NCI-H446 treated with DMSO at 0.1 percent for 48 hours (cell line): ENCODE results near the gene PREP.
"Not testable (repeated sequence)": the region's sequence is repeated elsewhere in the genome, so short reads cannot be mapped to it uniquely, and the experiment has no call there.

Experiments used
- DNase-seq: peaks from one replicate; lab custom pipeline; 2025; lab: John Stamatoyannopoulos, UW

PREP gene

DNA sequence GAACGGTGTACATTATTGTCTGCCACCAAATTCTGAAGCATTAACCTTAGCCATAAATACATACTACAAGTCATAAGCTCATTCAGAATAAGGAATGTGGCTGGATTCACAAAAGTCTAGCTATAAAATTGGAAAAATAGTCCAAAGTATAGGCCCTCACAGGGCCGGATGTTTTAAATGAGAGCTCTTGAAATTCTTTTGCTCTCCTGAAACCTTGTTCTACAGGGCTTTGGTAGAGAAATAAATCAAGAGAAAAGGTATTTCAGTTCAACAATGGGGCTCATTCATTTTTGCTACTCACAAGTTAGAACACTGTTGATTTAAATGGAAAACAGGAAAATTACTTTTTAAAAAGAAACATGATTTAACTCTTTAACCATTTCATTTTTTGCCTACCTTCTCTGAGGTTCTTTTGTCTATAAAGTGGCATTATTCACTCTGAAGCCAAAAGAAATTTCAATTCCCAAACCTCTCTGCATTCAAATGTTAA, 58.0 kb downstream of the PREP start:
- DNase-seq = no peak

- DNase-seq = not testable (repeated sequence)
These were observed 64.4 kb downstream of the PREP start for GRCh38 chr6:105338350-105338983.

DNA sequence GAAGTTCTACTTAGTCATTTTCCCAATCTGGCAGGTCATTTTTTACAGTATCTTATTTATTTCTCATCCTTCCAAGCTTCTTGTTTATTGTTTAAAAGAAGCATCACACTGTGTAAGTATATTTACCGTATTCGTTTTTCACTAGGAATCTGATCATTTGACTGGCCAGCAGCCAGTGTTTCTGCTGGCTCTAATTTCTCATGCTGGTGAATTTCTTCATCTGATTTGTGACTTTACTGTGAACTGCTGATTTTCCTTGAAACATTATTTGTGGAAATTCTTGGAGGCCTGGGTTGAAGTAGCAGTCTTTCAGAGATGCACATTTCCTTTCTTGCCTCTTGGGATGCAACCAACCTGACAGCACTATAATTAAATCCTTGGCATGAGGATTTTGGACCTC, 65.9 kb downstream of the PREP start:
- DNase-seq = no peak

DNA sequence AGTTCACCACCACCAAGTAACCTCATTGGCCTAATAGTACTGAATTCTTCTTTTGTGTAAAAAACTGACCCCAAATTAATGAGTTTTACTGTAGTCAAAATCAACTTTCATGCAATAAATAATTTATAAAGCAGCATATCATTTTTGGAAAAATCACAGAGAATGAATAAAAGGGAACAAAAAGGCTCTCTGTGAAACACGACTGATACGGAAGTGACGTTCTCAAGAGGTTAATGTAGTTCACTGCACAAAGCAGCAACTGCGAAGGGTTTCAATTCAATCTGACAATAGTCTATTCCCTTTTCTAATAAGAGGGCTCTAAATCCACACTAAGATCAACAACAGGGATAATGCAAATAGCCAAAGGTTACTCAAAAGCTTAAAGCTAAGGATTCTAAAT, 70.3 kb downstream of the PREP start:
- no peak for DNase-seq

GRCh38 chr6:105331927-105332326, 71.0 kb downstream of the PREP start:
- DNase-seq = no peak

GRCh38 chr6:105330913-105331312, 72.0 kb downstream of the PREP start:
- DNase-seq = no peak

DNA sequence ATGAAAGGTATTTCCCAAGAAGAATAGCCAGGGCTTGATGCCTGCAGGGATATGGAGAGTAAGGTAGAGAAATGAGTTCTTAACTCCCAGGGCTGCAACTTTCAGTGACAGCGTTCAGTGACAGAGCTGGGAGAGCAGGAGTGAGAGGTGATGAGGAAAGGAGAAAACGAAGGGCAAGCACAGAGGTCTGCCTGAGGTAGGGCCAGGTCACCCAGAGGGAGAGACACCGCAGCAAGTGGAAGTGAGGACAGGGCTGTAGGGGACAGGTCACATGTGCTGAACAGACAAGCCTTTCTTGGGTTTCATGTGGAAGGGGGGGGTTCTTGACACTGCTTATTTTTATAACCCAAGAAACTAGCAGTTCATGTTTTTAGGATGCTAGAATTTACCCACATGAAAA, 72.5 kb downstream of the PREP start:
- no peak for DNase-seq

DNA sequence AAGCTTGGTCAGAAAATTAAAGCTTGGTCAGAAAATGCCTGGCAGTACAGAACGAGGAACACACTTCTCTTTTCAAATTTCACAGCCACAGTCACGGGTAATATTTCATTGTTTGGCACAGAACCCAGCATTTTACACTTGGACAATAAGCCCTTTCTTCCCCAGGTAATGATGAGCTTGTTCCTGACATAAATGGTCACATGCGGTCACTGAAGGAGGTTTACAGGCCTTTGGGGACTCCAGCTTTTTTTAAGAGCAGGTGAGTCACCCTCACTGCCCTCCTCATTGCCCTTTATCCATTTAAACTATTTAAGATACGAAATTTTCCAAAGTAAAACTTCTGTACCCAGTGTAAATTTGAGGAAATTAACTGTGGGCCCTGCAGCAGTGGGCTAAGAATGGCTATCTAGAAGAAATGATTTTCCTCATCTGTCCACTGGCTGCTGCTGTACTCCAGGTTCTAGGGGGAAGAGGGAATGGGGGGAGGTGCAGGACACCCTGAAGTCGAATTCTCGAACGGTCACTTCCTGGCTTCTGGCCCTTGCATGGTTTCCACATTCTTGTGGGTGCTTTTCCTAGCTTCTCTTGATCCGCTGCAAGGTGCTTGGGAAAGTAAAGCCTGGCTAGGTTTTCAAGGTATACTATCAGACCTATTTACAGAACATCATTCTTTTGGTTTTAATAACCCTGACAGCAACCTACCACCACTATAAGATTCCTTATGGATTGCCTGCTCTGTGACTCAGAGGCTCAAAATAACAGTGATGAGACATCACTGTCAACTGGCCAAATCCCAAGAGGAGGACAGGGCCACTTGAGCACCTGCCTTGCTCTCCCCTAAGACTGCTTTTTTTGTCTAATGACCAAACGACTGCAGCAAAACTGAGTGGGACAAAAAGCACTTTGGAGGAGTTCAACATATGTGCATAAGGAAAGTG, 75.8 kb downstream of the PREP start:
- DNase-seq = peak; percentile 40

- DNase-seq = no peak
These were observed 76.7 kb downstream of the PREP start for GRCh38 chr6:105326216-105326615.

DNA sequence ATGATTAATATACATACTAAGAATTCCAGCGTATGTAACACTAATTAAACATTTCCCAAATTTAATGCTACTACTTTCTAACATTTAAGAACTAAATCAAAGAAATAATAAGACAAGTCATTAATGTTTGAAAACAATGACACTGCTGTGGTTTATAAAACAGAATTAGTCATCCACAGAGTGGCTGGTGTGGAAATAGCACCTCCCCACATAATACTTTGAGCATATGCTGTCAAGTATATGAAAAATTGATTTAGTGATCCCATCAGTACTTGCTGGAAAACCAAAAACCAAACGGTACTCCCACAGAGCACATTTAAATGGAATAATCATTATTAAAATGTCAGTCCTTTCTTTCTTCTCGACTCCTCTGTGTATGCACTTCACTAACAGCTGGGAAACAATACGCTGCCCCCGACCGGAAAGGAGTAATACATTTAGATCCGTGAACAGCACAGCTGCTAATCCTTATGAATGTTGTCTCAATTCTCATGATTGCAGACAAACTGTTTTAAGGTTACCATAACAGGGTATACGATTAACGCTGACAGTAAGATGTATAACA, 78.4 kb downstream of the PREP start:
- DNase-seq = no peak

DNA sequence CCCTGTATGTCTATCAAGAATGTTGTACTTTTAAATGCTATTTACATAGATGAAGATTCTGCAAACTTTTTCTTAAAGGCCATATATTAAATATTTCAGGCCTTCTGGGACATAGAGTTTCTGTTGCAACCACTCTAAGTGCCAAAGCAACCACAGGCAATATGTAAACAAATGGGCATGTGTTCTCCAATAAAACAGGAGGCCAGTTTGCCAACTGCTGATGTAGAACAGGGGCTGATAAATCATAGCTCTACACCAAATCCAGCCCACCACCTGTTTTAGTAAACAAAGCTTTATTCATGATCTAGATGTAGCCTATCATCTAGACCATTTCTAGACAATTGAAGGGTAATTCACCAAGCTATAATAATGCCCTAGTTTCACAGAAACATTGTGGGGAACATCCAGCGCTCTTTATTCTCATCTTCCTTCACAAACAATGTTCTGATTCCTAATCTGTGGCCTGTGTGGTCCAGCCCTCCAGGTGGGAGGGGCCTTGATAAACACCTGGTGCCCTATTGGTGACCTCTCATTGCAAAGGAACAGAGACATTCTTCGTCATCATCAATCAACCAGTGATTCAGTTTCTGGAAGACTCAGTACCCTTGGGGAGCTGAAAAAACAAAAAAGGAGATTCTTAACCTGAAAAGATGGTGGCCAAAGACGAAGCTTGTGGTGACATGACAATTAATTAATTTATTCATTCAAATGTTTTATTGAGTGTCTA, 80.2 kb downstream of the PREP start:
- no peak for DNase-seq

DNA sequence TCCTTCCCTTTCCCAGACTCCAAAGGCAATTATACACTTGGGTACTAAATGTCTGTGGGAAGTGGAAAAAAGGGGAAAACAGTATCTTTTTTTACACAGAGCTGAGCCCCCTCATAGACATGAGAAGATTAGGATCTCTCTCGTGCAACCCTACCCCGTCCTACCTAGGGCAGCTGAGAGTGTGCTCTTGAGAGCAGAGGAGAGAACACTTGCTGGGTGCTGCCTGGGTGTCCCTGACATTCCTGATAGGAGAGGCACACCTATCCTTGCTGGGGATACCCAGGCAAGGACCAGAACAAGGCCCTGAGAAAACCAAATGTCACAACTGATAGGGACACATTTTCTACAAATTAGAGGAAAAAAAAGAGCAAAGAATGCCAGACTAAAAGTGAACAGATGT, 81.2 kb downstream of the PREP start:
- DNase-seq = no peak

DNA sequence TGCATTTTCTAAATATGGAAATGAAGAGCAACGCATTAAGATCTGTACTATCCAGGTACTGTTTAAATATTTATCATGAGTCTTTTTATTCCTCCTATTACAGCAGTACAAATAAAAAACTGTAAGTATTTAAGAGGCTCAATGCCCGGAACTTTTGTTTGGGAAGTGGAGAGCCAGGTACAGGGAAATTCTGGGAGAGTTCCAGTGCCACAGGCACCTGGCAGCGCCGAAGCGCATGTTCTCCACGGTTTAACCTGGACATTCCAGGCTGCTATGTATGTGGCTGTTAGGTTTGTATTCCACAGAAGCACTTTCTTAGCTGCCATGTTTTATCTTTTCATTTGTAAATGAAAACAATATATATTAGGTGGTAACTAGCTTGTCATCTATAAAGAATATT, 81.7 kb downstream of the PREP start:
- no peak for DNase-seq

DNA sequence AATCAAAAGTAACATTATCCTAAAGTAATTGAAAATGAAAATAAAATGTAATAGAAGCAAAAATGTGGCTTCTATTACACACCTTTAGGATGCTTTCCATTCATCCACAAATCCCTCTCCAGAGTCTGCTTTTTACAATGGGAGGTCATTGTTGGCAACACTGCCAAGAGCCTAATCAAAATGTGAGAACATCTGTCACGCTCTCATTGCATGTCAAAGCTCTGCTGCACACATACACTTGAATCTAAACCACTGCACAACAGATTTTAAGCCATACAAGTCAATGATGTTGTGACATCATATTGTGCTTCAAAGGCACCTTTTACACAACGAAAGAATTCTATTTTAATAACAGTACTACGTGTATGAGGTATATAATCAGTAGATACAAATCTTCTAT, 82.1 kb downstream of the PREP start:
- DNase-seq = peak; percentile 10

GRCh38 chr6:105320271-105320670, 82.6 kb downstream of the PREP start:
- DNase-seq = no peak

DNA sequence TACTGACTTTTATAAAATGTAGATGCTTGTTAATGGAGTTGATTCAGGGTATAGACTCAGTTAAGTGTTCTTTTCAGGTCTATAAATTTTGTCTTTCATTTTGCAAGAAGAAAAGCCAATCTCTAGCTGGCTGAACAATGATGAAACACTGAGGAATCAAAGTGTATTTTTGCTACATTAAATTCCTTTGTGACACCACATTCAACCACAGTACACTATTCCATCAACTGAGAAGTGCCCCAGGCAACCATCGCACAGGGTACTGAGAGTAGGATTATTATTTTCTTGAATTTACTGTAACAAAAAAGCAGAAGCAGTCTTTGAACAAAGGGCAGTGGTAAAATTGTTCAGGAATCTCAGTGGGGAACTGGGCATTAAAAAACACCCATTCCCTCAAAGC, 83.6 kb downstream of the PREP start:
- no peak for DNase-seq

DNA sequence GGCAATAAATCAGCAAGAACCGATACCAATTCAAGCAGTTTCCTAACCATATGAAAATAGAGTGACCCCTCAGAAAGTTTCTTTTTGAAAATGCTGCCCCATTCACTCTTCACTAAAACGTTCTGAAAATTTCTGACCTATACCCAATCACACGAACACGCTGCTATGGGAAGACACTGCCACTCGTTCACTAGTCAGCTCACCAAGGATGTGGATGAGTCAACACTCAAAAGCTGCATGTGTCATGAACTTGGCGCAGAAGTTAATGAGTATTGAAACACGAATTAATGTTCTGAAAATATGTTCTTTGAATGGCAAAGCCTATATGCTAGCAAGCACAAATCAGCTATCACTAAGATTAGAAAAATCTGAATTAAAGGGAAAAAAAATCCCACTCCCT, 84.2 kb downstream of the PREP start:
- peak; percentile 25 for DNase-seq

DNA sequence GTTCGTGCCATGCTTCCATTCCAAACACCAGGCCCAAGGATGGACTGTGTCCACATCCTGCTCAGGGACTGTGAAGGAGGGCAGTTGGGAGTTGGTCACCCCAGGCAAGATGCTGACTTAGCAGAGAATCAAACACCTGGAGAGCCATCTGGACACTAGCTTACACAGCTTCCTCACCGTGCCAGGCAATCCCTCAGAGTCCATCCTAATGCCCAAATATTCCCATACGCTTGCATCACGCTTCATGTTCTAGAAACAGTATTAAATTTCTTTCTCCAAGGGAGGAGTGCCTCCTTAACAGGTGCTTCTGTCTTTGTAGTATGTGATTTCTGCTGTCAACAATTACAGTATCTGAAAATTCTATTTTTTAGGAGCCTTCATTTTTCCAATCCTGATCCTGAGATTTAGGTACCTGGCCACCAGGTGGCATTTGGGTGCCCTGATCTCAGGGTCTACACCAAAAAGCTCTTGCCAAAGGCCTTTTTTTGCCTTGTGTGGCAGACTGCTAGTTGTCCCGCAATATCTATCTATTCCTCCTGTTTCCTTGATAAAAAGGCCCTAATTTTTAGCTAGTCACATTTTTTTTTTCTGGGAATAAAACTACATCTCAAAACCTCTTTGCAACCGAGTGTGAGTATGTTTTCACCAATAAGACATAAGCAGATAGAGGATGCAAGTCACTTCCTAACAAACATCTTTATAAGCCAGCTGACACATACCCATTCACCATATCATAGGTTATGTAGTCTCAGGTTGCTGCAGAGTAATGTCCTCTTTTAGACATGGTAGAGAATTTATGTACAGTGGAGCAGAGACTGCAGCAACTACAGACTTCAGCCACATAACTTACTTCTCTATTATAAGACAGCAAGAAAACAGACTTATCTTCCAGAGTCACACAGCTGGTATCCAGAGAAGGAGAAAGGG, 85.0 kb downstream of the PREP start:
- DNase-seq = no peak

DNA sequence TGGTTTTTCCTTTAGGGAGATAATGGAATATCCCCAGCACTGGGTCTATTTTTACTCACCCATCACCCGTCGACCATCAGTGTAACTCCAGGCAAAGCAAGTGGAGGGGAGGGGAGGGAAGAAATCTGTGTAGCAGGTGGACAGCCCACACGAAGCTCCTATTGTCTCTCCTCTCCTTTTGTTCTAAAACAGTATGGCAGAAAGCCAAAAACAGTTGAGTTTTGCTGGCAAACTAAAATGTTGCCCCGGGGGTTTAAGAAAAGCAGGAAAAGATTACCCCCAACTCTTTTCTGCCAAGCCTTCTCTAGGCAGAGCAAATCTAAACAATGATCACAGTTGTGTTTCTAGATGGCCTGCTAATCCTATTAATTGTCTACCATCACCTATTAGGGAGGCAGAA, 89.7 kb downstream of the PREP start:
- no peak for DNase-seq

DNA sequence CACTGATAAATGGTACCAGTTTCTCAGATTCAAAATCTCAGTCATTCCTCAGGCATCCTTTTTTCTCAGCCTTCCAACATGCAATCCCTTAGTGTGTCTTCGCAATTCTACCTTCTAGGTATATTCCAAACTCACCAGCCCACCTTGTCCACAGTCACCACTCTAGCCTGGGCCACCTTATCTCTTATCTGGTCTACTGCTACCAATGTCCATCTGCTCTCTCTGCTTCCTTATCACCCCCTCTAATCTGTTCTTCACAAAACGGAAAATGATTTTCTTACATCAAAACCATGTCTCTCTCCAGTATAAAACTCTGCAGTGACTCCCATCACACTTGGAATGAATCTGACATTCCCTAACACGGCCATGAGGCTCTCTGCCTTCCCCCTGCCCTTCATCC, 91.9 kb downstream of the PREP start:
- no peak for DNase-seq

DNA sequence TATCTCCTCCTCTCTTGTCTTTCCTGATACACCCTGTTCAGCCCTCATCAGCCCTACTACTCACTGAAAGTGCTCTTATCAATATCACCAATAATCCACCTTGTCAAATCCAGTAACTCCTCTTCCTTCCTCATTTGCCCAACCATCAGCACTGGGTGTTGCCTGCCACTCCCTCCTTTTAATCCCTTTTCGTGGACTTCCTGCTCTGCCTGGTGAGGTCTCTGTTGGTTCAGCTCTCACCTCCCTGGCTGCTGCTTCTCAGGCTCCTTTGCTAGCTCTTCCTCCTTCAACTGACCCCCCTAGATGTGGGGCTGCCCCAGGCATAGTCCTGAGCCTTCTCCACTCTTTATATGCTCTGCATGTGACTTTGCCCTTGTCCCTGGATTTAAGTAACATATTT, 92.5 kb downstream of the PREP start:
- DNase-seq = no peak
